Measurements from ENCODE around the gene BTBD6.

DNA sequence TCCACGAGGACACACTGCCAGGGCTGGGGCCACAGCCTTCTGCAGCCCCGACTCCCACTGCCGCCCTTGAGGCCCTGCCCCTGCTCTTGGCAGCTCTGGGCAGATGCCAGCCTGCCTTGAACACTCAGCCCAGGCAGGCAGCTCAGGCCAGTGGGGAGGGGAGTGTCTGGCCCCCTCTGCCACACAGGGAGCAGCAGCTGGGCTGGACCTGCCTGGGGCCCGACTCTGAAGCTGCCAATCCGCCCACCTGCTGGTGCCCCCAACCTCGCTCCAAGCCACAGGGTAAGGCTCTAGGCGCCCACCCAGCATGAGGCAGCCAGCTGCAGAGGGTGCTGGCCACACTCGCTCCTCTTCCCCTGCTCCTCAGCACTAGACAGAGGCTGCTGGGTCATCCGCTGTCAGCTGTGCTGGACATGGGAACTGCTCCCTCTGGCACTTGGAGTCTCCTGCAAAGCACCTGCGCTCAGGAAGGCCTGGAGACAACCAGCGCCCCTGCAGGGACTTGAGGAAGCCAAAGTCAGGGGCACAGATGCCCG is 42.6 kb upstream of the BTBD6 start:
- TF ChIP-seq, protein P1, sequence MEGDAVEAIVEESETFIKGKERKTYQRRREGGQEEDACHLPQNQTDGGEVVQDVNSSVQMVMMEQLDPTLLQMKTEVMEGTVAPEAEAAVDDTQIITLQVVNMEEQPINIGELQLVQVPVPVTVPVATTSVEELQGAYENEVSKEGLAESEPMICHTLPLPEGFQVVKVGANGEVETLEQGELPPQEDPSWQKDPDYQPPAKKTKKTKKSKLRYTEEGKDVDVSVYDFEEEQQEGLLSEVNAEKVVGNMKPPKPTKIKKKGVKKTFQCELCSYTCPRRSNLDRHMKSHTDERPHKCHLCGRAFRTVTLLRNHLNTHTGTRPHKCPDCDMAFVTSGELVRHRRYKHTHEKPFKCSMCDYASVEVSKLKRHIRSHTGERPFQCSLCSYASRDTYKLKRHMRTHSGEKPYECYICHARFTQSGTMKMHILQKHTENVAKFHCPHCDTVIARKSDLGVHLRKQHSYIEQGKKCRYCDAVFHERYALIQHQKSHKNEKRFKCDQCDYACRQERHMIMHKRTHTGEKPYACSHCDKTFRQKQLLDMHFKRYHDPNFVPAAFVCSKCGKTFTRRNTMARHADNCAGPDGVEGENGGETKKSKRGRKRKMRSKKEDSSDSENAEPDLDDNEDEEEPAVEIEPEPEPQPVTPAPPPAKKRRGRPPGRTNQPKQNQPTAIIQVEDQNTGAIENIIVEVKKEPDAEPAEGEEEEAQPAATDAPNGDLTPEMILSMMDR (IDR thresholded peaks at IDR 0.05; ENCODE audit: borderline replicate concordance, extremely low read depth, low read length, poor library complexity, severe bottlenecking), result no peak
- no peak for TF ChIP-seq EZH2 (IDR thresholded peaks at IDR 0.05; ENCODE audit: borderline replicate concordance, low read depth, low read length, severe bottlenecking)
